Small intestine (tissue), 7 donors: ENCODE results near the gene C13orf42. TPM values are rescaled to one million over a fixed set of nuclear protein-coding genes. Genes with fewer than 3 reads are reported as not detected.
A peak's percentile ranks its signal among the peaks of the same experiment; 100 is the strongest.

Experiments used
- DNase-seq, 2 donors: peaks; one replicate each; pipeline versions ENCODE4 v3.0.0 to v3.0.0-alpha.2; 2013
- FAIRE-seq: peaks from 2 replicates; lab custom pipeline; 2012; peaks lifted over from hg19 to GRCh38; lab: Jason Lieb, UNC
- H3K27ac ChIP-seq, 3 donors: one replicate each; pipeline ENCODE4 v1.5.1; 2013; ENCODE audit warnings: low read length in 2 of 3, mild to moderate bottlenecking in 2 of 3, control low read depth in 1 of 3, inconsistent platforms in 1 of 3, low read depth in 1 of 3, moderate library complexity in 1 of 3
- H3K27me3 ChIP-seq, 3 donors: one replicate each; pipeline ENCODE4 v1.6.1; 2013; ENCODE audit warnings: low read length in 3 of 3, inconsistent platforms in 1 of 3; ENCODE audit not compliant: control insufficient read depth in 3 of 3, insufficient read depth in 3 of 3
- H3K36me3 ChIP-seq, 3 donors: one replicate each; pipeline ENCODE4 v1.6.1; 2013; ENCODE audit warnings: low read length in 3 of 3, inconsistent platforms in 1 of 3, low read depth in 1 of 3, mild to moderate bottlenecking in 1 of 3, moderate library complexity in 1 of 3; ENCODE audit not compliant: control insufficient read depth in 3 of 3, insufficient read depth in 2 of 3
- H3K4me1 ChIP-seq, 3 donors: one replicate each; pipeline ENCODE4 v1.6.1; 2013; ENCODE audit warnings: low read length in 2 of 3, inconsistent platforms in 1 of 3, low read depth in 1 of 3, mild to moderate bottlenecking in 1 of 3, moderate library complexity in 1 of 3; ENCODE audit not compliant: control insufficient read depth in 3 of 3, insufficient read depth in 2 of 3
- H3K4me3 ChIP-seq, 3 donors: one replicate each; pipeline ENCODE4 v1.5.1; 2013; ENCODE audit warnings: low read length in 3 of 3, control low read depth in 1 of 3, inconsistent platforms in 1 of 3, low read depth in 1 of 3, mild to moderate bottlenecking in 1 of 3, moderate library complexity in 1 of 3
- H3K9me3 ChIP-seq, 2 donors: one replicate each; pipeline ENCODE4 v1.6.1; 2013; ENCODE audit warnings: low read depth in 1 of 2, low read length in 1 of 2; ENCODE audit not compliant: control insufficient read depth in 2 of 2, insufficient read depth in 1 of 2
- WGBS, 3 donors: extraction: QIAGEN DNeasy Blood & Tissue Kit; methylation state at CpG; one replicate each; pipeline ENCODE4 v1.1.7; 2013; 5-methylcytosine and 5-hydroxymethylcytosine counted together
- polyA plus RNA-seq, 4 donors: library from polyadenylated mRNA; stranded (reverse) in 3 of 4; unstranded in 1 of 4; fragments of 200-250 nt in 3 of 4; fragments of 120-200 nt in 1 of 4; gene quantifications; one replicate each; pipeline versions ENCODE4 v1.2.1 to v1.2.3, GENCODE V29; 2013
- donor health status: healthy with polysubstance abuse.
- donor health status: control.
- donor health status: control.
- donor health status: Bipolar disorder and iron deficiency.
- donor health status: healthy.

Gene C13orf42
- polyA plus RNA-seq, 4 donors, result not detected

DNA sequence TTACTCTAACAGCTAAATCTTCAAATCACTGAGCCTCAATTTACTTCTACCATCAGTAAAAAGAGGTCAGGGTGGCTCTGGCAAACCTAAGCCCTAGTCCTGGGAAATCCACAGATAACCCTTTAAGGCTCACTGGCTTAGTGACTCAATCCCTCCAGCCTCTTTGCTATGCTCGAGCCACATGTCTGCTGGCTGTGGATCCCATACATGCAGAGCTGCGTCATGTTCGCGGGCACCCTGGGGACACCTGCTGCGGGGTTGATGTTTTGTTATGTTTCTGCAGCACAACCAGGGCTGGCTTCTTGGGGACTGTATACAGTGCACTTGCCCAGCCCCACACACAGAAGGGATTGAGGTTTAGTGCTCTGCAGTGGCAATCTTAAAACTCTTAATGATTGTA lies 41.6 kb upstream of the C13orf42 start:
- Histone ChIP-seq H3K9me3 (no peaks in the 10 kb centered on the region), H3K4me3 (no peak overlapping the region), H3K4me1 (no peaks in the 10 kb centered on the region), H3K27me3 (peaks cover 0 to 3% (median 2%) of the 10 kb centered on the region in 3 donors), H3K27ac (no peak overlapping the region), H3K36me3 (no peaks in the 10 kb centered on the region)
- FAIRE-seq, result no peak
- WGBS, 3 donors, result 79 to 85% (median 84%) methylated on average over 5 of the region's 5 CpGs
- DNase-seq, result no peak

DNA sequence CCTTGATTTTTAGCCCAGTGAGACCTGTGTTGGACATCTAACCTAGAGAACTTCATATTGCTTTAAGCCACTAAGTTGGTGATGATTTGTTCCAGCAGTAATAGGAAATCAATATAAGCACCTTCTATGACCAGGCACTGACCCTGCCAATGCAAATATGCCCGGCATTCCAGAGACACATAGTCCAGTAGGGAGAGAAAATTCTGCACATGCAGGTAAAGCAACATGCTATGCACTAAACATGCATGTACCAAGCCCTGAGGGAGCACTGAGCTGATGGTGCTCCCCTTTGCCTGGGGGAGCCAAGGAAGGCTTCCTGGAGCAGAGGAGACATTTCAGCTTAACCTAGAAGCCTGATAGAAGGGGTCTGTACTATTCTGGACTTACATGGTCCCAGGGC lies 40.4 kb upstream of the C13orf42 start:
- FAIRE-seq (no peak), DNase-seq (no peak)
- H3K36me3 ChIP-seq, result no peaks in the 10 kb centered on the region
- H3K27ac ChIP-seq, result no peak overlapping the region
- peaks cover 0 to 3% (median 2%) of the 10 kb centered on the region in 3 donors for H3K27me3 ChIP-seq
- WGBS, 3 donors, result 30 to 62% (median 50%) methylated on average over 1 of the region's 1 CpG
- no peak overlapping the region for H3K4me3 ChIP-seq
- no peaks in the 10 kb centered on the region for H3K4me1 ChIP-seq
- H3K9me3 ChIP-seq, result no peaks in the 10 kb centered on the region

DNA sequence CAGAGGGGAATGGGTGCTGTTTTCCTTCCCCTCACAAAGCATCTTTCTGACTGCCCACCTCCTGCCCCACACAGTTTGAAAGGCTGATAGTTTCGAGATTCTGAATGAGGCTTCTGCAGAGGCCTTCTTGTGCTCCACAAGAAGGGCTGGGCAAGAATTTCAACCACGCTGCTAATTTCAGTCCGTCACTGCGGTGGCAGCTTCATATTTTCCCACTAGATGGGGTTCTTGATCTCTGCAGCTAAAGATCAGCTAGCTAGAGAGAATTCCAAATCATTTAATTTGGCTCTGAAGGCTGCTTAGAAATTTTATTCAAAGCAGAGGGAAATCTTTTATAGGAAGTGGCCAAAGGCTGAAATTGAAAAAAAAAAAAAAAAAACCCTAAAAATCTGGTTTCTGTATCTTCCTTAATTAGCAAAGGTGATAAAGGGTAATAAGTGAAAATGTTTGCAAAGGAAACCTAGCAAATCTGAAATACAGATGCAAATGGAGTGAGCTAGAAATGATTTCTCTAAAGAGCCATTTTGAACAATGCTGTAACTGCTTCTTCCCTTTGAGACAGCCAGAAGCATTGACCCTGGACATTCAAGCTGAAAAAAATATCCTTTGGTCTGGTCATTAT lies 38.0 kb upstream of the C13orf42 start:
- FAIRE-seq, result no peak
- 11 to 14% (median 14%) methylated on average over 4 of the region's 4 CpGs for WGBS, 3 donors
- no peak overlapping the region for H3K27ac ChIP-seq
- DNase-seq, result peak; percentile 9 to 40
- peaks cover 0 to 3% (median 2%) of the 10 kb centered on the region in 3 donors for H3K27me3 ChIP-seq
- H3K9me3 ChIP-seq, result no peaks in the 10 kb centered on the region
- no peak overlapping the region for H3K4me3 ChIP-seq
- no peaks in the 10 kb centered on the region for H3K4me1 ChIP-seq
- H3K36me3 ChIP-seq, result no peaks in the 10 kb centered on the region

DNA sequence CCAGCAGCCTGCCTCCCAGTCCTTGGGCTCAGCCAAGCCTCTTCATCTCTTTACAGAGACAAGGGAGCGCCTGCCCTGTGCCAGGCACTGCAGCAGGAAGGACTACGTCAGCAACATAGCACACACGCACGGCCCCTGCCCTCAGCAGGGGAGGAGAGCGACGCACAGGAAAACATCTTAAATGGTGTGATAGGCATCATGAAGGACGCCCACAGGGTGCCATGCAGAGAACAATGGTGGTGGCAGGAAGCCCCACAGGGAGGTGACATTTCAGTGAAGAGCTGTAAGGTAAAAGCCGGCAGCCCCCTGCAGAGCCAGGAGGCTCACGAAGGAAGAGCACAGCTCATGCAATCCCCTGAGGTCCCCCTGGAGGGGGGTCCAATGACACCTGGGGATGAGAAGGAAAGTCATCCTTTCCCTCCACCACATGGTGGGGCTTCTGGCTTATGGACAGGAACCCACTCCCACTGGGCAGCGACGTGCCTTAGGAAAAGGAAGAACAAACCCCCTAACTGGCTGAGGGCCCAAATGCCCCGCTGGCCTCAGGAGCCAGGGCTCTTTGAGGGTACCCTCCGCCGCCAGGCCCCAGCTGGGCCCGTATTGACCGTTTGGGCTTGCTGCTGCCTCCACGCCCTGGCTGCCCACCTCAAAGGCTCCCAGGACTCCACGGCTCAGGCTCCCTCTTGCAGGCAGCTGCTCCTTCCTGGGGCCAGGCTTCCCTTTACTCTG lies 37.3 kb upstream of the C13orf42 start:
- no peaks in the 10 kb centered on the region for H3K36me3 ChIP-seq
- WGBS, 3 donors, result 74 to 80% (median 79%) methylated on average over 18 of the region's 18 CpGs
- no peaks in the 10 kb centered on the region for H3K9me3 ChIP-seq
- H3K4me3 ChIP-seq, result no peak overlapping the region
- peaks cover 0 to 3% (median 2%) of the 10 kb centered on the region in 3 donors for H3K27me3 ChIP-seq
- FAIRE-seq, result no peak
- H3K4me1 ChIP-seq, result no peaks in the 10 kb centered on the region
- no peak for DNase-seq
- H3K27ac ChIP-seq, result no peak overlapping the region

DNA sequence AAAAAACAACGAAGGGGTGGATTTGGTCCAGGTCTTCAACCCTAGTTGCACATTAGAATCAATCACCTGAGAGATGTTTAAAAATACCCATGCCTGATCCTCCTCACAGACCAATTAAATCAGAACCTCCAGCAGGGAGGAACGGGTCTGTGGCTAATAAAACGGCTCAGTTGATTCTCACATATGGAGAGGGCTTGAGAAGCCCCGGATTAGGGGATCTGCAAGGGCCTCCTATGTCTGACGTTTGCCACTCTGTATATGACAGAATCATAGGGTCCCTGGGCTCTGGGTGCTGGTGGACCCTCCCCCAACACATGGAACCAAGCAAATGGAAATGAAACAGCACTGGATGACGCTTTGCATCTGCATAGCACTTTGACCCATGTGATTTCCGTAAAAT lies 36.7 kb upstream of the C13orf42 start:
- FAIRE-seq, result no peak
- no peaks in the 10 kb centered on the region for H3K9me3 ChIP-seq
- H3K27me3 ChIP-seq, result peaks cover 0 to 3% (median 2%) of the 10 kb centered on the region in 3 donors
- 53 to 70% (median 56%) methylated on average over 7 of the region's 7 CpGs for WGBS, 3 donors
- no peaks in the 10 kb centered on the region for H3K36me3 ChIP-seq
- DNase-seq, result no peak
- no peaks in the 10 kb centered on the region for H3K4me1 ChIP-seq
- no peak overlapping the region for H3K4me3 ChIP-seq
- H3K27ac ChIP-seq, result no peak overlapping the region

DNA sequence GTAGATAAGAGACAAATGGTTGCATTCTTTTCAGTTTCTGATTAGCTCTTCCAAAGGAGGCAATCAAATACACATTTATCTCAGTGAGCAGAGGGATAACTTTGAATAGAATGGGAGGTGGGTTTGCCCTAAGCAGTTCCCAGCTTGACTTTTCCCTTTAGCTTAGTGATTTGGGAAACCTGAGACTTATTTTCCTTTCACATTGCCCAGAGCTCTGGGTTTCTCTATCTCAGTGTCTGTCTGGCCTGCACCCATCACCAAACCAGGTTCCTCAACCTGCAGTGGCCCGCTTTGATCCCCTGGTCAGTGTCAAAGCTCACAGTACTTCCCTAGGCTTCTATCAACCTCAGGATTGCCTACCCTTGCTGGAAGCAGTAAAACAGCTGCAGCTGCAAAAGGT lies 35.6 kb upstream of the C13orf42 start:
- Histone ChIP-seq H3K27me3 (peaks cover 0 to 3% (median 2%) of the 10 kb centered on the region in 3 donors), H3K9me3 (no peaks in the 10 kb centered on the region), H3K4me1 (no peaks in the 10 kb centered on the region), H3K4me3 (no peak overlapping the region), H3K36me3 (no peaks in the 10 kb centered on the region), H3K27ac (no peak overlapping the region)
- FAIRE-seq, result no peak
- no peak for DNase-seq
- 65 to 79% (median 79%) methylated on average over 1 of the region's 1 CpG for WGBS, 3 donors

DNA sequence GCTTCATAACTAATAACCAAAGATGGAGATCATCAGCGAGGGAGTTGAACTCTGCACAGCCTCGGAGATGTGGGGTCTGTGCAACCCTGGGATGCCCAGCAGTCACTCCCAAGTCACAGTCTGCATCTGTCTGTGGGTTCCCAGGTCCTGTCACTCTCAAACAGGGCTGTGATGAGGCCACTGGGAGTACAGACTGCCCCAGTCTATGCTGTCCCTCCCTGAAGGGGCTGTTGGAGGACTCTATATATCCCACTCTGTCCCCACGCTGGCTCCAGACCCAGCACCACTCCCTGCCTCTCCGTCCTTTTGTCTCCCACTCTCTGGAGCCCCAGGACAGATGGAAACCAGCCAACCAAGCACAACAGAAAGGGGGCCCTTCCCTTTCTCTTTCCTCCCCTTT lies 26.2 kb upstream of the C13orf42 start:
- FAIRE-seq (no peak), DNase-seq (no peak)
- Histone ChIP-seq H3K4me1 (no peaks in the 10 kb centered on the region), H3K36me3 (no peaks in the 10 kb centered on the region), H3K27me3 (no peaks in the 10 kb centered on the region), H3K9me3 (peaks cover 0 to under 1% of the 10 kb centered on the region in 2 donors), H3K4me3 (no peak overlapping the region), H3K27ac (no peak overlapping the region)
- WGBS, 3 donors, result 82 to 87% (median 84%) methylated on average over 4 of the region's 4 CpGs

DNA sequence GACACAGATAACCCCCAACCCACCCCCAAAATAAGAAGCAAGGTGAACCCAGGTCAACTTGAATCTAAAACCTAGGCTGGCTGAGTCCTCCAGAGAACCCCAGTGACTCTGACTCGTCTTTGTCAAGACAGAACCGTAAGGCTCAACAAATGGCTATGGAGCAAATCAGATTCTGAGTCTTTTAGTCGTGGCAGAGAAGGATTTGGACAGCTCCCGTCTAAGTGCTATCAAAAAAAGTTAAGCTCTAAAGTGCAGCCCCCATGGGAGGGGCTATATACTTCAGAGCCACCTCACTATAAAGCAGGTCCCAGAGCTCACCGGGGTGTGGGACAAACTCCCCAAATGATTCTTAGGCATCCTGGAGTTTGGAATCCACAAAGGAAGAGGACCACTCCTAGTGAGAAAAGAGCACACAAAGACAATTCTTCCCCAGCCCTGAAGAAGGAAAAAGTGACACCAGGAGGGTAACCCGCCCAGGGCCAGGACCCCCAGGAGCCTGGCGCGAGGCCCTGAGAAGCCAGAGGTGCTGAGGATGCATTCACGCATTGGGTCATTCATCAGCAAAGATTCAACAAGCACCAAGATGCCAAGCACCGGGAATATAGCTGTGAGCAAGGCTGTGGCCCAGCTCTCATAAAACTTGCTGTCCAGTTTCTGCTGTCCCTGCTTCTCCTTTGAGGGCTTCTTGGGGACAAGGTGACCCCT lies 25.4 kb upstream of the C13orf42 start:
- no peak for FAIRE-seq
- no peak for DNase-seq

More for the DNA sequence above, 25.4 kb upstream of the C13orf42 start:
- Histone ChIP-seq H3K27me3 (no peaks in the 10 kb centered on the region), H3K4me3 (no peak overlapping the region), H3K9me3 (peaks cover 0 to 3% of the 10 kb centered on the region in 2 donors), H3K4me1 (no peaks in the 10 kb centered on the region), H3K36me3 (no peaks in the 10 kb centered on the region), H3K27ac (no peak overlapping the region)
- WGBS, 3 donors, result 80 to 90% (median 80%) methylated on average over 10 of the region's 10 CpGs
